GM08714 (cell line): ENCODE data around the gene NGB.

Experiments used
- H3K4me3 ChIP-seq: fragments of 200-500 bp; sonication (Bioruptor generic); 2 replicates; pipeline ENCODE4 v1.5.1; 2014; ENCODE audit warnings: mild to moderate bottlenecking, low read length, inconsistent platforms
- ZNF274 ChIP-seq: IDR thresholded peaks from 2 replicates; pipeline ENCODE4 v1.6.1; 2012; ENCODE audit warnings: mild to moderate bottlenecking, low read depth, low read length

NGB gene

GRCh38 chr14:77217551-77217950 lies 53.5 kb downstream of the NGB start:
- no peak overlapping the region for H3K4me3 ChIP-seq
- TF ChIP-seq ZNF274, result no peak
